GM18505 (cell line): ENCODE measurements around the gene ZNF385C.

Experiments
- ATAC-seq: cut with Tn5 transposase; IDR thresholded peaks from one replicate; pipeline ENCODE4 v1.9.1; 2021; ENCODE audit not compliant: unreplicated experiment
- POLR2A ChIP-seq: IDR thresholded peaks from 4 replicates; pipeline ENCODE4 v1.6.1; 2011; ENCODE audit warnings: borderline replicate concordance; ENCODE audit not compliant: insufficient read depth, insufficient read length; ENCODE audit errors: extremely low read depth

The ZNF385C gene

DNA sequence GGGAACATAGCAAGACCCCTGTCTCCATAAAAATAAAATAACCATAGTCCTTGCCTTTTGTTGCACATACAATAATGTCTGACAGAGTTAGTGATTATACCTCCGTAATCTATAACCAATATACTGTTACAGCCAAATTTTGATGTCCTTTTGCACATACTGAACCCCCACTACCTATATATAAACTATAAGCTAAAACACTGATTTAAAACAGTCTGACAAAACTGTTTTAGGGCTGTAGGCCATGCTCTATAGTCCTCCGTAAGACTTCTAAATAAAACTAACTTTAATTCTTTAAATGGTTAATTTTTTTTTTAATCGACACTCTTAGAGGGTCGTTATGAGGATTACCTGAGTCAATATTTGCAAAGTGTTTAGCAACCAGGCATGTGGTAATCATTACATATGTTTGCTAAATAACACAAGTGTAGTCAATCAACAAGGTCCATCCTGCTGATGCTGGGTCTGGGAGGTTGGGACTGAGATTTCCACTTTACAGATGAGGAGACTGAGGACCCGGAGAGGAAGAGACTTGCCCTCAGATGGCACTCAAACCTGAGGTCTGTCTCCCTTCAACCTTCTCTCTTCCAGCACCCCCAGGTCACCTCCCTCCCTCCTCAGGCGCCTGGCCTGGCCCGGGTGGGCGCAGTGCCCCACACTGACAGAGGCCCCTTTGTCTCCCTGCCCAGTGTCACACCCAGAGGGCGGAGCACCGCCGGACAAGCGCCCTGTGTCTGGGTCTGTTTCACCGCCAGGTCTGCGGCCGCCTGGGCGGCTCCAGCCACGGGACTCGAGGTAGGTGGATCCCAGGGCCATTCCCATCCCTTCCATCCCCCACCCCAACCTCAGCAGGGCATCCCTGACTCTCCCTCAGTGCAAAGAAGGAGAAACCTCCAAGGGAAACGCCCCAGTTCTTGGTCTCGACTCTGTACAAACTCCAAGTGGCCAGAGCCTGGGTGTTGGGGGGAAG, 10.3 kb downstream of the ZNF385C start:
- TF ChIP-seq POLR2A: no peak
- no peak for ATAC-seq

DNA sequence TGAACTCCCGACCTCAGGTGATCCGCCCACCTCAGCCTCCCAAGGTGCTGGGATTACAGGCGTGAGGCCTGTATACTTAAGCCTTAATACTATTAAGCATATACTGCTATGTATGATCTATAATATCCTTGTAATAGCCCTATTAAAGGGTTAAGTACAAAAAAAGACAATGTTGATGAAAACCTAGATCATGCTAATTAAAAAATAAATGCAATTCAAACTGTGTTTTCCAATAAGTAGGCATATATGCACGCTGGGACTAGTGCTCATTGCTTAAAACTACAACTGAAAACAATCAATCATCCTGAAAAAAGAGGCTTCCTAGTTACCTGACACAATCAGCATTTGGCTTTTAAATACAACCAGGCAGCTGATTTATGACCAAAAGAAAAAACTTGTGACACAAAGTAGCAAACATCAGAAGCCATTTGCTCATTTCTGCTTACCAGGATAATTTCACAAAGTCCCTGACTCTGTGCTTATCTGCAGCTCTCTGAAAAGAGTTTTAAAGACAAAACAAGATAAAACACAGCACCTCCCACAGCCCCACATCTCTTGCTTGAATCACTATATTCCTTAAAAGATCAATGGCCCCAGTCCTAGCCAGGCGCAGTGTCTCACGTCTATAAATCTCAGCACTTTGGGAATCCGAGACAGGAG, 11.1 kb downstream of the ZNF385C start:
- TF ChIP-seq POLR2A: no peak
- no peak for ATAC-seq

DNA sequence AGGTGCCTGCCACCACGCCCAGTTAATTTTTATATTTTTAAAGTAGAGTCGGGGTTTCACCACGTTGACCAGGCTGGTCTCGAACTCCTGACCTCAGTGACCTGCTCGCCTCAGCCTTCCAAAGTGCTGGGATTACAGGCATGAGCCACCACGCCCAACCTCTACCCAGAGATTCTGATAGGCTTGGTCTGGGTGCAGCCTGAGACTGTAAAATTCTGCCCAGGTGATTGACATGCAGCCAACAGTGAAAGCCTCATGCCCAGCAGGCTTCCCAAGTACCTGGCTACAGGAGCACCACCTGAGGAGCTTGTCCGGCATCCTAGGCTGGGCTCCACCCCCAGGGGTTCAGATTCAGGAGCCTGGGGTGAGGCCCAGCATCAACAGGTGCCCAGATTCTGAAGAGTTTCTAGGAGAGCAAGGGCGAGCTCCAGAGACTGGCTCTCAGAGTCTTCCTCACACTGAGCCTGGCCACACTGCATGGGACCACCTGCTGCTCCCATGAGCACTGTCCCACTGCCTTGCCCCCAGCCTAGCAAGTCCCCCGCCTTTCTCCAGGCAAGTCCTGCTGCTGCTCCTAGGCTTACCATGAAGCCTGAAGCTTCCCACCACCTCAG, 16.6 kb downstream of the ZNF385C start:
- TF ChIP-seq POLR2A: no peak

DNA sequence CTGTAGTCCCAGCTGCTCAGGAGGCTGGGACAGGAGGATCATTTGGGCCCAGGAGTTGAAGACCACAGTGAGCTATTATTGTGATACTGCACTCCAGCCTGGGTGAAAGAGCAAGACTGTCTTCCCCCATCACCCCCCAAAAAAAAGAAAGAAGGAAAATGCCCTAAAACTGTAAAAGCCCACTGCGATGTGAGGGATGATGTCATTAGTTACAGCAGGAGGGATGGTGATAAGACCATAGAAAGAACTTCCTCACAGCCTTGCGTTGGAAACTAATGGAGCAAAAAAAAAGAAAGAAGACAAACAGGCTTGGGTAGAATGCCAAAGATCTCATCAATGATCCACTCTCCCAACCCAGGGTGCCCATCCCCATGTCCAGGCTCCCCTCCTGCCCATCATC, 18.7 kb downstream of the ZNF385C start:
- ATAC-seq: no peak
- TF ChIP-seq POLR2A: no peak

More for the DNA sequence above, 16.6 kb downstream of the ZNF385C start:
- no peak for ATAC-seq

DNA sequence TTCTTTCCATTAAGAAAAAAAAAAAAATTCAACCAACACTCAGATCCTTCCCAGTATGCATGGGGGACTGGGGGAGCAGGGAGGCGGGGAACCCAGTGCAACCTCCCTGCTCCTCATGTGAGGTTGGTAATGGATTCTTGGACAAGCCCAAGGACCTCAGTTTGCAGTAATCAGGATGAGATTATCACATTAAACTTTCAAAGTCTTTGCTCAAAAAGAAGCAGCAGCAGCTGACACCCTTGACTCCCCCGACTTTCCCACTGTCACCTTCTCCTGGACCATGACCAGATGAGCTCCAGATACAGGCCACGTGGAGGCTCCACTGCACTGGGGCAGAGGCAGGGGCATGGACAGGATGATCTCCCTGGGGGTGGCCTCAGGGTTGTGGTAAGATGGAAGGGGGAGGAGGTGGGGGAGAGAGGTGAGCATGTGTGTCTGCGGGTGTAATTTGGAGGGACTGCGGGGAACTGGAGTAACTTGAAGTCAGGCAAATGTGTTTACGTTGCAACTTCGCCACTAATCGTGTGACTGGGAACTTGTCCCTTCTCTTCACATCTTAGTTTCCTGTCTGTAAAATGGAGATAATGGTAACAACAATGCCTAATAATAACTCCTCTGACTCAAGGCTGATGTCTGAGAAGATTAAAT, 19.8 kb downstream of the ZNF385C start:
- TF ChIP-seq POLR2A: no peak
- ATAC-seq: no peak

DNA sequence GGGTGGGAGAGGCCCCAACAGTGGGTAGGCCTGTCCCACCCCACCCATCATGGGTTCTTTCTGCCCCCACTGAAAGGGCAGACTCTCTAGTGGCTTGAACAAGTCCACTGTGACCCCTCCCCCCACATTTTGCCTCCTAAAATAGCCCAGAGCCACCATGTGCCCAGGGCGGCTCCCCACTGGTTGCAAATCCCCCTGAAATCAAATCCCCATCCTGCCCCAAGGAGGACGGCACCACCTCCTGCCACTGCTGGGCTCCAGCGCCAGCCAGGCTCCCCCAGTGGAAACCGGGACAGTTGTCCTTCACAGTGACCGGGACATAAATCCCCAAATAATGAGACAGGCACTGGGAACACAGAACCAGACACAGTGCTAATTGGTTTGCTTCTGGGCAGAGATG, 20.5 kb downstream of the ZNF385C start:
- ATAC-seq: no peak
- TF ChIP-seq POLR2A: no peak

DNA sequence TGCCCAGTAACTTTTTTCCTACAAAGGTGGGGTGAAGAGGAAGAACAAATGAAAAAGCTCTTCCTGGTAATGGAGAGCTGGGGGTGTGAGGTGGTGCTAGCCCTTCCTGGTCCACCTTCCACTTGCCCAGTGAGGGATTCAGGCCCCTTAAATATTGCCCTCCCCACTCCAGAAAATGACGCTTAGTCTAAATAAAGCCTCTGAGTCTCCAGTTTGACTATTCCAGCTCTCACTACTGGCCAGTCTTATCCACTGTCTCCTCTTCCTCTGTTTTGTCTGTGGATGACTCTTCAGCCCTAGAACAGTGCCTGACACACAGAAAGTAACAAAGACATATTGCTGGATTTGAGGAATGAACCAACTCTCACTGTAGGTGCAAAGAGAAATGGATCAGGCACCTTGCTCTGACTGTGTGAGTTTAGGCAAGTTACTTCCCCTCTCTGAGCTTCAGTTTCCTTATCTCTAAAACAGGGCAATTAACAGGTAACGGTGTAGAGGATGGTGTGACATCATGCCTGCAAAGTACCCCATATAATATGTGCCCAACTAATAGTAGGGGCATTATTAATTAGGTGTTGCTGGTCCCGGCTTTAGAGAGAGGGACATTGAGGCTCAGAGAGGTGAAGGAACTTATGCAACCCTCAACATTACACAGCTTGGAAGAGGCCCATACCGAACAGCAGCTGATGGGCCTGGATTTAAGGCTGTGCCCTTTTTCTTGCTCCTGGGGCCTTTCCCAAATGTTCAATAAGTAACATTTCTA, 21.3 kb downstream of the ZNF385C start:
- TF ChIP-seq POLR2A: no peak
- ATAC-seq: no peak

DNA sequence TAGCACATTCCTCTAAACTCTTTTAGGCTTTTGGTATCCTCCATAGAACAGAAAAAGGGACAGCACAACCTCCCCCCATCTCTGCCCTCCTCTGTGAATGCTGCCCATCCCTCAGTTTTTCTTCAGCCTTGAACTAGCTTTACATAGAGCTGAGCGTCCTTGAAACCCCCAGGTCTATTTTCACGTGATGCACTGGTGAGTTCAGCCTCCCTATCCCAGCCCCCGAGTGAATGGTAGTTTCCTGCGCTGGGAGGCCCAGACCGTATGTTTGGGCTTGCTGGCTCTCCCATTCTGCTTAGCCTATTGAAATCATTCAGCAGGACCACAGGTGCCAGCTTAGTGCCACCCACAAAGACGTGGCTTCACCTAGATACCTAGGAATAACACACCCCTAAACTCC, 22.5 kb downstream of the ZNF385C start:
- no peak for ATAC-seq
- TF ChIP-seq POLR2A: no peak

DNA sequence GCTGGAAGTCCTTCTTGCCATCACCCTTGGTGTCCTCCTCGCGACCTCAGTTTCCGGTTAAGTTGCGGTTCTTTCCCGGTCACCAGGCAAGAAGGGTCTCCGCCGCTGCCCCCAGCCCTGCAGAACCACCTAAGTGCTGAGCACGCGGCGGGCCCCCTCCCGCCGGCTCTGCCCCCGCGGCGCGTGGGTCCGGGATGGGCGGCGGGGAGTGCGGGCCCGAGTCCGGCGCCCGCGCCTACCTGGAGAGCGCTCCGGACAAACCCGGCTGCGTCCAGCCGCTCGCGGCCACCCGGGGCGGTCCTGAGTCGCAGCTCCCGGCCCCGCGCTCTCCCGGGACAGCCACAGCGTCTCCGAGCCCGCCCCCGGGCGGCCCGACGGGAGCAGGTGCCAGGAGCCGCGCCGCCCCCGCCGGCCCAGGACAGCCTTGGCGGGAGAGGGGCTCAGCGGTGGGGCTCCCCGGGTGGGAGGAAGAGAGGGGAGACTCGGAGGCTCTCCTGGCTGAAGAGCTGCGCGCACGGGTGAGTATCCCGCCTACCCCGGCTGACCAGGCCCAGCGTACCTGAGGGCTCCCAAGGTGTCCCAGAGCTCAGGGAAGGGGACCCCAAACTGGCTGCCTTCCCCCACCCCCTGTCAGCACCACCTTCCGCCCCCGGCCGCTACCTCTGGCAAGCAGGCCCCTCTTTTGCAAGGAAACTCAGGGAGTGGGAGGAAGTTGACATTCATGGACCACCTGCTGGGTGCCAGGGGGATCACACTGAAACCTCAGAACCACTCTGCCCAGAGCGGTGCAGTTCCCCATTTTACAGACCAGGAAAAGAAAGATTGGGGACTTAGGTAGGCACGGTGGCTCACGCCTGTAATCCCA, 25.7 kb downstream of the ZNF385C start:
- no peak for TF ChIP-seq POLR2A
- no peak for ATAC-seq

DNA sequence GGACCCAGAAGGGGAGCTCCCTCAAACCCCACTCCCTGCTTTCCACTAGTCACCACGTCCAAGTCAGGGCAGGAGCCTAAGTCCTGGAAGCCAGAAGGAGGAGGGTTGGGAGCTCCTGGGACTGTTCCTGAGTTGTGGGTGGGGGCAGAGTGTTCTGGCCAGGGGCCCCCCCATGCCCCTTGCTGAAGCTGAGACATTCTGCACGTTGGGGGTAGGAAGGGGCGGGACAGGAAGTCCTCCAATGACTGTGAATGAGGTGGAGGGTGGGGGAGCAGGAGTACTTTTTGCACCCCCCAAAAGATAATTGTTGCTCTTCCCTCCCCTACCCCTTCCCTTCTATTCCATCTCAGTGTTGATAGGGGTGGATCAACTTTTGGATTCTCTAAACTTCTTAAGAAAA, 26.5 kb downstream of the ZNF385C start:
- ATAC-seq: no peak
- no peak for TF ChIP-seq POLR2A

DNA sequence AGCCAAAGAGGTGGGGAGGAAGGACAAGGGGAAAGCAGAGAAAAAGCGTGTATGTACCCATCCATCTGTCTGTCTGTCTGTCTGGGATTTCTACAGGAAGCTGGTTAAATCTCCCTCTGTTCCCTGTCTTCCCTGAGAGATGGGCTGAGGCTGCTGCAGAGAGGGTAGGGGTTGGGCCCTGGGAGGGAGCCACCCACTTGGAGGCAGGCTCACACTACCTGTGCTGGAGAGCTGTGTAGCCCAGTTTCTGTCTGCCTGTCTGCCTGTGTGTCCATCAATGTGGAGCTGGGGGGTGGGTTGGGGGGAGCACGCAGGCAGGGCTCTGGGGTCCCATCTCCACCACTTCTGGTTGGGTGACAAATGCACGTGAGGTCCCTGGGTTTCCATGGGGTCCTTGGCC, 29.3 kb downstream of the ZNF385C start:
- no peak for ATAC-seq
- TF ChIP-seq POLR2A: no peak
